Right lobe of liver (tissue), 4 donors: ENCODE results near the gene INCA1.
A peak's percentile ranks its signal among the peaks of the same experiment; 100 is the strongest.

Source experiments
- POLR2A ChIP-seq: fragments of 450-650 bp; IDR thresholded peaks from one replicate; pipeline ENCODE4 v1.6.1; 2017; ENCODE audit warnings: antibody characterized with exemption, mild to moderate bottlenecking
- TF ChIP-seq, protein P1 (sequence below), 4 donors: fragments of 200-600 bp in 3 of 4; fragments of 450-650 bp in 1 of 4; IDR thresholded peaks; one replicate each; pipeline versions ENCODE4 v1.5.1 to v1.8.0; 2016 to 2022; ENCODE audit warnings: antibody characterized with exemption in 4 of 4, mild to moderate bottlenecking in 2 of 4
- donor health status: DM: no; HTN: no; CAD: no.
- donor health status: DM: no; HTN: no; CAD: no.
- donor health status: DM: no; HTN: yes; CAD: no.

DNA sequence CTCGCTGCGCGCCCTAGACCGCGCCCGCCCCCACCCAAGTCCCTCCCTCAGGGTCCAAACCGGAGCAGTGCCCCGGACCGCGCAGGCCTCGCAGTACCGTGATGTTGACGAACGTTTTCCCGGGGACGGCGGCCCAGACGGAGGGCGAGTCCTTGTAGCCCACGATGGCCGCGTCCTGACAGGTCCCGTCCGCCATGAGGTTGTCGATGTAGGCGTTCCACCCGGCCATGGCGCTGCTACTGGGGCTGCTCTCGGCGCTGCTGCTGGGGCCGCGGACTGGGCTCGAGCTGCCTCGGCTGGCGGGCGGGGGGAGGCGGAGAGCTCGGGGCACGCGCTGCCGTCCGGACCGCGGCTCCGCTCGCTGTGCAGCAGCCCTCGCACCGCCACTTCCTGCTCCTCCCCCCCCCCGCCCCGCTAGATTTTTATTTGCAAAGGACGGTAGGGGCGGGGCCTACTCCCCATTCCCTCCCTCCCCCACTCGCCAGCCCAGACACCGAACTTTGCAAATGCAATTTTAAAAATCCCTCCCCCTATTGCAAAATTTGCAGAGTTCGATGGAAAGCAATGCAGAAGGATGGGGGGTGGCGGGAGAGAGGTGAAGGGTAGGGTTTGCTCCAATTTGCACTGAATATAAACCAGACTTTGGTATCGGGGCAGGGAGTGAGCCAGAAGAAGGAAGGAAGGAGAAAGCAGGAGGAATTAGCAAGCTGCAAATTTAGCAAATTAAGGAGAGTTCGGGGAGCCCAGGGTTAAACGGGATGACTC is 49.0 kb downstream of the INCA1 start, which contains the start of gene PFN1:
- TF ChIP-seq, protein P1, sequence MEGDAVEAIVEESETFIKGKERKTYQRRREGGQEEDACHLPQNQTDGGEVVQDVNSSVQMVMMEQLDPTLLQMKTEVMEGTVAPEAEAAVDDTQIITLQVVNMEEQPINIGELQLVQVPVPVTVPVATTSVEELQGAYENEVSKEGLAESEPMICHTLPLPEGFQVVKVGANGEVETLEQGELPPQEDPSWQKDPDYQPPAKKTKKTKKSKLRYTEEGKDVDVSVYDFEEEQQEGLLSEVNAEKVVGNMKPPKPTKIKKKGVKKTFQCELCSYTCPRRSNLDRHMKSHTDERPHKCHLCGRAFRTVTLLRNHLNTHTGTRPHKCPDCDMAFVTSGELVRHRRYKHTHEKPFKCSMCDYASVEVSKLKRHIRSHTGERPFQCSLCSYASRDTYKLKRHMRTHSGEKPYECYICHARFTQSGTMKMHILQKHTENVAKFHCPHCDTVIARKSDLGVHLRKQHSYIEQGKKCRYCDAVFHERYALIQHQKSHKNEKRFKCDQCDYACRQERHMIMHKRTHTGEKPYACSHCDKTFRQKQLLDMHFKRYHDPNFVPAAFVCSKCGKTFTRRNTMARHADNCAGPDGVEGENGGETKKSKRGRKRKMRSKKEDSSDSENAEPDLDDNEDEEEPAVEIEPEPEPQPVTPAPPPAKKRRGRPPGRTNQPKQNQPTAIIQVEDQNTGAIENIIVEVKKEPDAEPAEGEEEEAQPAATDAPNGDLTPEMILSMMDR (IDR thresholded peaks at IDR 0.05): no peak
- TF ChIP-seq POLR2A: peak; percentile 97
